ENCODE measurements around the gene PANK1. TPM values are rescaled to one million over a fixed set of nuclear protein-coding genes. Genes with fewer than 3 reads are reported as not detected.
"Not testable (repeated sequence)": the region's sequence is repeated elsewhere in the genome, so short reads cannot be mapped to it uniquely, and the experiment has no call there.

PANK1 gene
- polyA plus RNA-seq, 2 of the 4 experiments (the other 2 are of a cell fraction), result 6.7 to 9.0 TPM

- ATAC-seq, result no peak
- Histone ChIP-seq H3K27ac (no peak overlapping the region), H3K4me2 (no peak overlapping the region), H3K4me1 (no peaks in the 10 kb centered on the region), H3K9me3 (no peaks in the 10 kb centered on the region), H3K4me3 (no peak overlapping the region)
- no peak for FAIRE-seq
- POLR2A ChIA-PET, result no interaction called here
- 86% methylated on average over 3 of the region's 3 CpGs for WGBS (ENCODE audit: missing lambda C conversion rate)
- TF ChIP-seq POLR2AphosphoS2 (conservative IDR thresholded peaks at IDR 0.05; ENCODE audit: low read length), result no peak
- no peak for TF ChIP-seq RAD21 (conservative IDR thresholded peaks at IDR 0.05 in 1 of 2, IDR thresholded peaks at IDR 0.05 in 1 of 2)
- no peak for TF ChIP-seq BHLHE40 (IDR thresholded peaks at IDR 0.05; ENCODE audit: low read depth, low read length)
- no peak for TF ChIP-seq CBX2 (IDR thresholded peaks at IDR 0.05; ENCODE audit: borderline replicate concordance, low read depth)
- TF ChIP-seq PBX3 (IDR thresholded peaks at IDR 0.05), result no peak
- no peak for TF ChIP-seq NPAS2 (CRISPR knock-in tag; IDR thresholded peaks at IDR 0.05; ENCODE audit: borderline replicate concordance)
- no peak for TF ChIP-seq HOXA7 (CRISPR knock-in tag; IDR thresholded peaks at IDR 0.05)
- TF ChIP-seq ESRRA (IDR thresholded peaks at IDR 0.05; ENCODE audit: borderline replicate concordance, low read length), result no peak
- TF ChIP-seq RNF2 (IDR thresholded peaks at IDR 0.05; ENCODE audit: borderline replicate concordance, low read depth), result no peak
- TF ChIP-seq FOSL2 (IDR thresholded peaks at IDR 0.05), result no peak
- no peak for TF ChIP-seq FOSL2 (CRISPR knock-in tag; IDR thresholded peaks at IDR 0.05)
- no peak for TF ChIP-seq ZC3H11A (IDR thresholded peaks at IDR 0.05)
- no peak for TF ChIP-seq NFE2L2 (conservative IDR thresholded peaks at IDR 0.05; ENCODE audit: low read length)
- no peak for TF ChIP-seq MAZ (IDR thresholded peaks at IDR 0.05; ENCODE audit: borderline replicate concordance, low read depth, low read length)
- no peak for TF ChIP-seq CTCF (IDR thresholded peaks at IDR 0.05)
- TF ChIP-seq FOSB (CRISPR knock-in tag; IDR thresholded peaks at IDR 0.05), result no peak
- no peak for TF ChIP-seq SMC3 (IDR thresholded peaks at IDR 0.05)
- no peak for TF ChIP-seq USF2 (IDR thresholded peaks at IDR 0.05)
- TF ChIP-seq JUNB (IDR thresholded peaks at IDR 0.05), result no peak
- no peak for DNase-seq (ENCODE audit: low read depth in 1 of 2, low spot score in 1 of 2)
- CTCF ChIA-PET, result no interaction called here
Observed at GRCh38 chr10:89621438-89621837, 23.6 kb downstream of the PANK1 start.

- H3K4me3 ChIP-seq, POLR2A ChIA-PET: not testable (repeated sequence)
Observed at GRCh38 chr10:89620296-89620695, 24.7 kb downstream of the PANK1 start.

GRCh38 chr10:89615824-89616223 lies 29.2 kb downstream of the PANK1 start:
- FAIRE-seq (no peak), ATAC-seq (no peak), DNase-seq (ENCODE audit: low read depth in 1 of 2, low spot score in 1 of 2) (no peak)
- H3K27ac ChIP-seq, result no peak overlapping the region
- no peaks in the 10 kb centered on the region for H3K4me1 ChIP-seq
- ChIA-PET CTCF (no interaction called here), POLR2A (interaction anchor here (1.3 kb wide), 1 partner anchor 28 kb away, joined by 5 read pairs; no protein-coding TSS in a partner anchor)
- TF ChIP-seq HOXB5 (CRISPR knock-in tag; IDR thresholded peaks at IDR 0.05) (no peak), ESRRA (IDR thresholded peaks at IDR 0.05; ENCODE audit: borderline replicate concordance, low read length) (no peak), POLR2A (IDR thresholded peaks at IDR 0.05; ENCODE audit: low read length) (no peak), EHF (CRISPR knock-in tag; IDR thresholded peaks at IDR 0.05) (no peak), RFX5 (IDR thresholded peaks at IDR 0.05) (no peak), HMGXB4 (CRISPR knock-in tag; IDR thresholded peaks at IDR 0.05; ENCODE audit: borderline replicate concordance) (no peak), REST (IDR thresholded peaks at IDR 0.05) (no peak), RARB (CRISPR knock-in tag; IDR thresholded peaks at IDR 0.05) (no peak), ZFP36 (IDR thresholded peaks at IDR 0.05; ENCODE audit: borderline replicate concordance, partially characterized antibody) (no peak)
- 21% methylated on average over 1 of the region's 1 CpG for WGBS (ENCODE audit: missing lambda C conversion rate)
- H3K4me3 ChIP-seq, result no peak overlapping the region
- H3K9me3 ChIP-seq, result no peaks in the 10 kb centered on the region
- H3K4me2 ChIP-seq, result no peak overlapping the region

More at GRCh38 chr10:89620296-89620695, 24.7 kb downstream of the PANK1 start:
- H3K9me3 ChIP-seq, ATAC-seq, H3K27ac ChIP-seq, FAIRE-seq, CTCF ChIA-PET, H3K4me2 ChIP-seq, H3K4me1 ChIP-seq: not testable (repeated sequence)
- WGBS (ENCODE audit: missing lambda C conversion rate), result 66% methylated on average over 6 of the region's 6 CpGs
- DNase-seq (ENCODE audit: low read depth in 1 of 2, low spot score in 1 of 2), result peak in 1 of 2 experiments; percentile 10

Data from A549 (cell line).